ENCODE measurements around the gene CD5L. TPM values are rescaled to one million over a fixed set of nuclear protein-coding genes. Genes with fewer than 3 reads are reported as not detected.

The CD5L gene
- total RNA-seq, 1 experiment from 2014 or later: not detected

- H3K36me3 ChIP-seq: no peaks in the 10 kb centered on the region
- no peak for DNase-seq (ENCODE audit: low read depth in 1 of 2, low spot score in 2 of 2)
These were observed 56.4 kb downstream of the CD5L start for GRCh38 chr1:157785248-157785647.

GRCh38 chr1:157784801-157785200 is 56.8 kb downstream of the CD5L start:
- no peaks in the 10 kb centered on the region for H3K9me3 ChIP-seq (replicated peaks)
- H3K27ac ChIP-seq: no peak overlapping the region
- DNase-seq (ENCODE audit: low read depth in 1 of 2, low spot score in 2 of 2): no peak

More at GRCh38 chr1:157785248-157785647, 56.4 kb downstream of the CD5L start:
- no peaks in the 10 kb centered on the region for H3K27me3 ChIP-seq (replicated peaks)
- no peak overlapping the region for H3K4me3 ChIP-seq
- H3K9me3 ChIP-seq (replicated peaks): no peaks in the 10 kb centered on the region
- H3K27ac ChIP-seq: no peak overlapping the region
- no peaks in the 10 kb centered on the region for H3K4me1 ChIP-seq (replicated peaks)

GRCh38 chr1:157782931-157783330 is 58.7 kb downstream of the CD5L start:
- no peak for DNase-seq (ENCODE audit: low read depth in 1 of 2, low spot score in 2 of 2)
- Histone ChIP-seq H3K27ac (no peak overlapping the region), H3K27me3 (replicated peaks) (no peaks in the 10 kb centered on the region), H3K4me3 (no peak overlapping the region), H3K9me3 (replicated peaks) (no peaks in the 10 kb centered on the region), H3K4me1 (replicated peaks) (no peaks in the 10 kb centered on the region), H3K36me3 (no peaks in the 10 kb centered on the region)

More at GRCh38 chr1:157784801-157785200, 56.8 kb downstream of the CD5L start:
- Histone ChIP-seq H3K36me3 (no peaks in the 10 kb centered on the region), H3K4me3 (no peak overlapping the region), H3K4me1 (replicated peaks) (no peaks in the 10 kb centered on the region), H3K27me3 (replicated peaks) (no peaks in the 10 kb centered on the region)

- DNase-seq (ENCODE audit: low read depth in 1 of 2, low spot score in 2 of 2): no peak
- Histone ChIP-seq H3K36me3 (no peaks in the 10 kb centered on the region), H3K27me3 (replicated peaks) (no peaks in the 10 kb centered on the region), H3K4me3 (no peak overlapping the region), H3K27ac (no peak overlapping the region), H3K4me1 (replicated peaks) (no peaks in the 10 kb centered on the region), H3K9me3 (replicated peaks) (no peaks in the 10 kb centered on the region)
These were observed 60.6 kb downstream of the CD5L start for GRCh38 chr1:157781048-157781447.

Other genes with a start within 250 kb of the CD5L start
- not detected in 2 replicates for gene FCRL4, start 243.7 kb downstream of the CD5L start, total RNA-seq (2014; rRNA removed; shearing (Covaris generic))
- not detected in 2 replicates for gene FCRL3, start 141.0 kb downstream of the CD5L start, total RNA-seq (2014; rRNA removed; shearing (Covaris generic))
- gene FCRL2, start 64.7 kb downstream of the CD5L start, total RNA-seq (2014; rRNA removed; shearing (Covaris generic)): not detected in 2 replicates
- gene FCRL1, start 21.7 kb downstream of the CD5L start, total RNA-seq (2014; rRNA removed; shearing (Covaris generic)): not detected in 2 replicates
- gene KIRREL1, start 151.8 kb upstream of the CD5L start, total RNA-seq (2014; rRNA removed; shearing (Covaris generic)): 83.9 and 123 TPM in 2 replicates

Data from SJSA1 (cell line).